Type B pancreatic cell (in vitro differentiated cells): ENCODE results near the gene SMIM20. TPM values are rescaled to one million over a fixed set of nuclear protein-coding genes. Genes with fewer than 3 reads are reported as not detected.
"Not testable (repeated sequence)": the region's sequence is repeated elsewhere in the genome, so short reads cannot be mapped to it uniquely, and the experiment has no call there.

Experiments
- DNase-seq: peaks from one replicate; pipeline ENCODE4 v3.0.0; 2021; ENCODE audit warnings: mixed read lengths; ENCODE audit not compliant: unreplicated experiment; ENCODE audit errors: extremely low spot score
- H3K27ac Mint-ChIP-seq: 2 replicates; pipeline ENCODE4 v1.8.0; 2021; ENCODE audit warnings: mild to moderate bottlenecking, mixed read lengths
- H3K27me3 Mint-ChIP-seq: 2 replicates; pipeline ENCODE4 v1.8.0; 2021; ENCODE audit warnings: mixed read lengths
- H3K36me3 Mint-ChIP-seq: 2 replicates; pipeline ENCODE4 v1.8.0; 2021; ENCODE audit warnings: mixed read lengths
- H3K4me1 Mint-ChIP-seq: one replicate; pipeline ENCODE4 v1.8.0; 2021; ENCODE audit warnings: mixed read lengths; ENCODE audit not compliant: unreplicated experiment
- H3K4me3 Mint-ChIP-seq: 2 replicates; pipeline ENCODE4 v1.8.0; 2021; ENCODE audit warnings: mild to moderate bottlenecking, mixed read lengths
- H3K9me3 Mint-ChIP-seq: 2 replicates; pipeline ENCODE4 v1.8.0; 2021; ENCODE audit warnings: mixed read lengths
- long read RNA-seq: library from polyadenylated mRNA; unstranded; transcript quantifications from one replicate; pipeline ENCODE4 v2.0.0, GENCODE V29; 2020
- total RNA-seq: library from RNA; stranded (reverse); gene quantifications from 2 replicates; pipeline ENCODE4 v1.2.1, GENCODE V29; 2021; ENCODE audit warnings: low replicate concordance
- TF ChIP-seq, protein P1 (sequence below): fragments of 200-600 bp; sonication (generic); conservative IDR thresholded peaks from 2 replicates; pipeline ENCODE4 v1.5.0; 2021; ENCODE audit warnings: antibody characterized with exemption, mild to moderate bottlenecking

The SMIM20 gene
- 25.3 and 28.0 TPM in 2 replicates for total RNA-seq
- long read RNA-seq, transcript SMIM20-201 (3 exons, 935 nt) = major isoform, 54 of 58 reads
- long read RNA-seq, partial matches to known transcripts = 0 of 58 reads
- long read RNA-seq, other reads (novel, unspliced or antisense) = 4 of 58 reads

DNA sequence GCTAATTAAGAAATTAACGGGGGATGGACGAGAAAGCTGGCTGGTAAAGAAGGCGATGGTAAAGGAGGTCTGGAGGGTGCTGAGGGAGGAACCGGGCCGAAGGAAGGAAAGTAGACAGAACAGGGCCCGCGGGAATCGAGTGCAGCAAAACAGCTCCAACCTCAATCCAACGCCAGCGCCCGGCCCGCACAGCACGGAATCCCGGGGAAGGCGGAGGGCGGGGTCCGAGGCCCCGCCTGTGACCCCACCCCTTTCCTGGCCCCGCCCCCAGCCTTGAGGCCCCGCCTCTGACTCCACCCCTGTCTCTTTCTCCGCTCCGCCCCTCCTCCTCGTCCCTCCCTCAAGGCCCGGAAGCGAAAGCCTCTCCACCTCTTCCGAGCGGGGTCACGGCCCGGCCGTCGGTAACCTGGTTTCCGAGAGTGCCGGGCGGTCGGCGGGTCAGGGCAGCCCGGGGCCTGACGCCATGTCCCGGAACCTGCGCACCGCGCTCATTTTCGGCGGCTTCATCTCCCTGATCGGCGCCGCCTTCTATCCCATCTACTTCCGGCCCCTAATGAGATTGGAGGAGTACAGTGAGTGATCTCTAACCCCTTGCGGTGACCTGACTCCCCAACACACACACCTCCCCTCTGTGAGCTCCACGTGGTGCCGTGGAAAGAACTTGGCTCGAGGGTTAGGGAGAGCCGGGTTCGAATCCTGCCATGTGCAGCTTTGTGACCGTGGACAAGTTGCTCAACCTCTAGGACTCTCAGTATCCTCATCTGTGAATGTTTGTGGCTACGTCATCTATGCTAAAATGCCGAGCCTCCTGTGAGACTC lies at the start of gene SMIM20:
TSS of gene SMIM20 (plus strand) at position 370 of the 819 bp plus-strand sequence. CDS start at position 464, 94 bp downstream.
- Mint-ChIP-seq H3K4me1 (peaks cover 7% of the 10 kb centered on the region), H3K36me3 (no peaks in the 10 kb centered on the region), H3K4me3 (peak within 1 kb of the TSS; percentile 100), H3K27me3 (peaks cover 24% of the 10 kb centered on the region), H3K9me3 (peaks cover 8% of the 10 kb centered on the region), H3K27ac (peak within 1 kb of the TSS; percentile 97)
- peak; percentile 92 for DNase-seq
- TF ChIP-seq, protein P1, sequence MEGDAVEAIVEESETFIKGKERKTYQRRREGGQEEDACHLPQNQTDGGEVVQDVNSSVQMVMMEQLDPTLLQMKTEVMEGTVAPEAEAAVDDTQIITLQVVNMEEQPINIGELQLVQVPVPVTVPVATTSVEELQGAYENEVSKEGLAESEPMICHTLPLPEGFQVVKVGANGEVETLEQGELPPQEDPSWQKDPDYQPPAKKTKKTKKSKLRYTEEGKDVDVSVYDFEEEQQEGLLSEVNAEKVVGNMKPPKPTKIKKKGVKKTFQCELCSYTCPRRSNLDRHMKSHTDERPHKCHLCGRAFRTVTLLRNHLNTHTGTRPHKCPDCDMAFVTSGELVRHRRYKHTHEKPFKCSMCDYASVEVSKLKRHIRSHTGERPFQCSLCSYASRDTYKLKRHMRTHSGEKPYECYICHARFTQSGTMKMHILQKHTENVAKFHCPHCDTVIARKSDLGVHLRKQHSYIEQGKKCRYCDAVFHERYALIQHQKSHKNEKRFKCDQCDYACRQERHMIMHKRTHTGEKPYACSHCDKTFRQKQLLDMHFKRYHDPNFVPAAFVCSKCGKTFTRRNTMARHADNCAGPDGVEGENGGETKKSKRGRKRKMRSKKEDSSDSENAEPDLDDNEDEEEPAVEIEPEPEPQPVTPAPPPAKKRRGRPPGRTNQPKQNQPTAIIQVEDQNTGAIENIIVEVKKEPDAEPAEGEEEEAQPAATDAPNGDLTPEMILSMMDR = no peak

DNA sequence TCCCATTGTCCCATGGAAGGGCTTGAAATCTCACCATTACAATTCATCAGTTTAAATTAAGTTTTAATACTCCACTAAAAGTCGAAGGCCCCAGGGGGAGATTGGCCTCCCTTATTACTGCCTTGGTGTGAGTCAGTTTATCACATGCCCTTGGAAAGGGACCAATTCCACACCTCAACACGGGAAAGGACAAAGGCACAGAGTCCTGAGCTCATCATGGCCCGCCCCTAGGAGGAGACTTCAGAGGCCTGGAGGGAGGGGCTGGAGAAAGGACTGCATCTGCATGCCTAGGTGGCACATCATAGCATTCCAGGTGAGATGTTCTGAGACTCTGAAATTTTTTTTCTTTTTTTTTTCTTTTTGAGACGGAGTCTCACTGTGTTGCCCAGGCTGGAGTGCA lies 48.4 kb upstream of the SMIM20 start:
- DNase-seq = no peak

DNA sequence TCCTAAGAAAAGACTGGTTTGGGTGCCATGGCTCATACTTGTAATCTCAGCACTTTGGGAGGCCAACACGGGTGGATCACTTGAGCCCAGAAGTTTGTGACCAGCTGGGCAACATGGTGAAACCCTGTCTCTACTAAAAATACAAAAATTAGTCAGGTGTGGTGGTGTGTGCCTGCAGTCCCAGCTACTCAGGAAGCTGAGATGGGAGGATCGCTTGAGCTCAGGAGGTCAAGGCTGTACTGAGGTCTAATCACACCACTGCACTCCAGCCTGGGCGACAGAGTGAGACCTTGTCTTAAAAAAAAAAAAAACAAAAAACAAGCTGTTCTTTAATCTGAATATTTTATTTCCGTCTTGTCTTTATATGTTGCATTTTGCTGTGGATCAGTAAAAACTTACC lies 47.6 kb upstream of the SMIM20 start:
- H3K27ac Mint-ChIP-seq, H3K9me3 Mint-ChIP-seq, H3K4me3 Mint-ChIP-seq, H3K36me3 Mint-ChIP-seq, DNase-seq, H3K4me1 Mint-ChIP-seq: not testable (repeated sequence)
- H3K27me3 Mint-ChIP-seq = peaks cover 49% of the 10 kb centered on the region

More for the DNA sequence above, 48.4 kb upstream of the SMIM20 start:
- peaks cover 9% of the 10 kb centered on the region for H3K4me1 Mint-ChIP-seq
- peaks cover 8% of the 10 kb centered on the region for H3K36me3 Mint-ChIP-seq
- peak overlapping the region; percentile 88 for H3K27ac Mint-ChIP-seq
- no peaks in the 10 kb centered on the region for H3K9me3 Mint-ChIP-seq
- H3K27me3 Mint-ChIP-seq = peaks cover 57% of the 10 kb centered on the region
- TF ChIP-seq, protein P1 = no peak
- peak overlapping the region; percentile 76 for H3K4me3 Mint-ChIP-seq

DNA sequence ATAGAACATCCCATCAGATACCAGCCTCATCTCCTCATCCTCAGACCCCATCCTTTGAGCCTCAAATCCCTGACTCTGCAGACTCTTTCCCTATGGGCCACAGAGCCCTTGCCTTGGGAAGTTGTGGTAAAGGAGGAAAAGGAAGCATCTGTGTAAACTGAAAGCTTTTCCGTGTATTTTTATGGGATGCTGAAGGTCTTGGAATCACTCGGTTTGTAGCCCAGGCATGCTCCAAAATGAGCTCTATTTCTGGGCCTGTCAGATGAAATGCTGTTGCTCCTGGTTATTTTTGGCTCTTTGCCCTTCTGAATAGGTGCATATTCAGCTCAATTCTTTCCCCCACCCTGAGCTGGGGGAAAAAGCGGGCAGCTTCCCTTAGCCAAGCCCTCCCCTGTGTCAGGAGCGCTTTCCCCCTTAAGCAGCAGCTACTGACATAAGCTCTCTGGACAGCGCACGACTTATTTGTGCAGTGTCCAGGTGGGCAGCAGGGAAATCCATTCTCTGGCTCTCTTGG lies 46.2 kb upstream of the SMIM20 start:
- Mint-ChIP-seq H3K4me1 (no peaks in the 10 kb centered on the region), H3K27ac (no peak overlapping the region), H3K4me3 (no peak overlapping the region), H3K9me3 (no peaks in the 10 kb centered on the region), H3K36me3 (no peaks in the 10 kb centered on the region), H3K27me3 (peaks cover 41% of the 10 kb centered on the region)
- TF ChIP-seq, protein P1 = no peak
- DNase-seq = no peak

DNA sequence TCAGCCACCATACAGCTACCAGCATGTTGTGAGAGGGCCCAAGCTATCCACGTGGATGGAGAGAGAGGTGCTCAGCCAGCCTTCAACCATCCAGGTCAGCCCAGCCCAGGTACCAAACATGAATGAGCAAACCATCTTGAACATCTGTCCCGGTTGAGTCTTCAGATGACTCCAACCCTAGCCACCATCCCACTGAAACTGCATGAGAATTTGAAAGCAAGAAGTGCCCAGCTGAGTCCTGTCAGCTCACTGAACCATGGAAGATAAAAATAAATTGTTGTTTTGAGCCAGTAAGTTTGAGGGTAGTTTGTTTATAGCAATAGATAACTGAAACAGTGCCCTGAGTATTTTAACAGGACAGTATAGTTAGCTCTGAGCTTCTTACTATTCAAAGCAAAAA lies 43.9 kb upstream of the SMIM20 start:
- TF ChIP-seq, protein P1 = no peak
- H3K36me3 Mint-ChIP-seq = no peaks in the 10 kb centered on the region

More for the DNA sequence above, 43.9 kb upstream of the SMIM20 start:
- Mint-ChIP-seq H3K4me3 (no peak overlapping the region), H3K9me3 (no peaks in the 10 kb centered on the region), H3K27ac (no peak overlapping the region), H3K4me1 (peaks cover 12% of the 10 kb centered on the region), H3K27me3 (peaks cover 25% of the 10 kb centered on the region)
- DNase-seq = no peak
